Naive thymus-derived CD8-positive, alpha-beta T cell (primary cell): ENCODE measurements around the gene COA7. TPM values are rescaled to one million over a fixed set of nuclear protein-coding genes. Genes with fewer than 3 reads are reported as not detected.
A peak's percentile ranks its signal among the peaks of the same experiment; 100 is the strongest.

Experiments used
- ATAC-seq, 2 donors: fragments of 150-1000 bp; cut with Tn5 transposase in 1 of 2; sonication (Bioruptor Pico), chemical (Tn5 transposase) in 1 of 2; 1 replicate in 1 of 2; 2 replicates in 1 of 2; pipeline ENCODE4 v1.10.0; 2021; ENCODE audit warnings: mild to moderate bottlenecking in 2 of 2, moderate library complexity in 2 of 2
- POLR2A ChIA-PET: fragments of 350-600 bp; sonication (Branson Sonifier 250); formaldehyde crosslinking; loops from one replicate; lab custom pipeline; 2021; ENCODE audit warnings: antibody characterized with exemption; lab: Charles Lee
- DNase-seq, 10 donors: peaks; one replicate each; pipeline versions ENCODE4 v3.0.0 to v3.0.0-alpha.2; 2020 to 2022
- H3K27ac Mint-ChIP-seq, 10 donors: one replicate each; pipeline ENCODE4 v1.8.0; 2020 to 2022; ENCODE audit warnings: mild to moderate bottlenecking in 10 of 10, mixed read lengths in 10 of 10, moderate library complexity in 4 of 10, inconsistent platforms in 1 of 10
- H3K27me3 Mint-ChIP-seq, 5 donors: one replicate each; pipeline ENCODE4 v1.8.0; 2021 to 2022; ENCODE audit warnings: mixed read lengths in 5 of 5
- H3K36me3 Mint-ChIP-seq, 3 donors: one replicate each; pipeline ENCODE4 v1.8.0; 2020 to 2022; ENCODE audit warnings: mixed read lengths in 3 of 3, mild to moderate bottlenecking in 2 of 3, inconsistent platforms in 1 of 3
- H3K4me1 Mint-ChIP-seq, 4 donors: one replicate each; pipeline ENCODE4 v1.8.0; 2021 to 2022; ENCODE audit warnings: mixed read lengths in 4 of 4
- H3K4me3 Mint-ChIP-seq, 10 donors: one replicate each; pipeline ENCODE4 v1.8.0; 2020 to 2022; ENCODE audit warnings: mild to moderate bottlenecking in 10 of 10, mixed read lengths in 10 of 10, moderate library complexity in 6 of 10, inconsistent platforms in 1 of 10
- H3K9me3 Mint-ChIP-seq, 9 donors: one replicate each; pipeline ENCODE4 v1.8.0; 2020 to 2022; ENCODE audit warnings: mixed read lengths in 9 of 9, mild to moderate bottlenecking in 3 of 9, inconsistent platforms in 1 of 9, moderate library complexity in 1 of 9
- polyA plus RNA-seq, 3 donors: library from polyadenylated mRNA; unstranded; fragments of 300-500 nt; fragmentation: Illumina TruSeq; gene quantifications; one replicate each; pipeline ENCODE4 v1.2.3, GENCODE V29; 2021
- total RNA-seq, 8 experiments: library from RNA in 2 of 8; stranded (reverse) in 2 of 8; gene quantifications; one replicate each; pipeline ENCODE4 v1.2.3 and lab custom pipeline; 2021 to 2026

The COA7 gene
- total and polyA plus RNA-seq, 5 experiments from 2014 or later = 2.4 to 4.2 (median 3.1) TPM

GRCh38 chr1:52651904-52652303 lies 46.2 kb downstream of the COA7 start:
- ATAC-seq (no peak), DNase-seq (no peak)
- Mint-ChIP-seq H3K4me1 (peaks cover 15 to 46% (median 25%) of the 10 kb centered on the region in 4 donors), H3K4me3 (no peak overlapping the region), H3K9me3 (no peaks in the 10 kb centered on the region), H3K27ac (peak overlapping the region; percentile 6 to 83 (median 68)), H3K36me3 (peaks cover 6 to 79% (median 16%) of the 10 kb centered on the region in 3 donors), H3K27me3 (no peaks in the 10 kb centered on the region)
- POLR2A ChIA-PET = interaction anchor here (1.1 to 1.7 kb wide), 5 partner anchors 9 to 32 kb away, joined by 4 to 5 read pairs (median 4); partner anchors contain the start of gene SHISAL2A

GRCh38 chr1:52645261-52645660 lies 52.9 kb downstream of the COA7 start:
- Mint-ChIP-seq H3K4me1 (peaks cover 23 to 55% (median 43%) of the 10 kb centered on the region in 4 donors), H3K27ac (peak overlapping the region in 4 of 10 donors; percentile 38 to 79 (median 64)), H3K4me3 (no peak overlapping the region), H3K9me3 (peaks cover 0 to 4% (median 0%) of the 10 kb centered on the region in 9 donors), H3K36me3 (peaks cover 5 to 77% (median 16%) of the 10 kb centered on the region in 3 donors), H3K27me3 (no peaks in the 10 kb centered on the region)
- POLR2A ChIA-PET = interaction anchor here (0.7 to 1.0 kb wide), 2 partner anchors 41 to 108 kb away, joined by 3 to 5 read pairs; no protein-coding TSS in a partner anchor
- DNase-seq (no peak), ATAC-seq (no peak)

- POLR2A ChIA-PET = interaction anchor here (0.6 to 3.0 kb wide), 7 partner anchors 9 to 88 kb away, joined by 3 to 19 read pairs (median 4); partner anchors contain the start of genes SHISAL2A and TUT4
- Mint-ChIP-seq H3K27me3 (no peaks in the 10 kb centered on the region), H3K4me3 (peak overlapping the region in 8 of 10 donors; percentile 9 to 71 (median 56)), H3K36me3 (peaks cover 5 to 43% (median 21%) of the 10 kb centered on the region in 3 donors), H3K9me3 (peaks cover 0 to 4% (median 0%) of the 10 kb centered on the region in 9 donors), H3K4me1 (peaks cover 31 to 73% (median 70%) of the 10 kb centered on the region in 4 donors), H3K27ac (peak overlapping the region; percentile 71 to 94 (median 87))
- DNase-seq = no peak
- ATAC-seq = no peak
Measured at GRCh38 chr1:52641307-52641706, 56.8 kb downstream of the COA7 start.

- Mint-ChIP-seq H3K36me3 (peaks cover 5 to 38% (median 21%) of the 10 kb centered on the region in 3 donors), H3K4me1 (peaks cover 32 to 77% (median 73%) of the 10 kb centered on the region in 4 donors), H3K27me3 (no peaks in the 10 kb centered on the region), H3K4me3 (peak overlapping the region in 5 of 10 donors; percentile 15 to 54 (median 43)), H3K27ac (peak overlapping the region; percentile 71 to 94 (median 86)), H3K9me3 (peaks cover 0 to 4% (median 0%) of the 10 kb centered on the region in 9 donors)
- ATAC-seq (no peak), DNase-seq (no peak)
- POLR2A ChIA-PET = interaction anchor here (0.6 to 3.0 kb wide), 8 partner anchors 8 to 88 kb away, joined by 3 to 19 read pairs (median 3); partner anchors contain the start of genes SHISAL2A and TUT4
Measured at GRCh38 chr1:52640697-52641096, 57.5 kb downstream of the COA7 start.

- POLR2A ChIA-PET = interaction anchor here (0.6 to 2.9 kb wide), 13 partner anchors 9 to 214 kb away, joined by 3 to 17 read pairs (median 5); partner anchors contain the start of genes GPX7 and TUT4
- no peak for DNase-seq
- ATAC-seq = no peak
- H3K36me3 Mint-ChIP-seq = peaks cover 0 to 16% (median 13%) of the 10 kb centered on the region in 3 donors
- peaks cover 0 to 4% (median 0%) of the 10 kb centered on the region in 9 donors for H3K9me3 Mint-ChIP-seq
- no peaks in the 10 kb centered on the region for H3K27me3 Mint-ChIP-seq
- H3K27ac Mint-ChIP-seq = peak overlapping the region; percentile 99 to 100 (median 100)
- H3K4me3 Mint-ChIP-seq = peak overlapping the region; percentile 77 to 92 (median 86)
- peaks cover 42 to 89% (median 88%) of the 10 kb centered on the region in 4 donors for H3K4me1 Mint-ChIP-seq
Measured at GRCh38 chr1:52637946-52638345, 60.2 kb downstream of the COA7 start.

- peak; percentile 36 to 89 (median 80) for DNase-seq
- ATAC-seq = peak; percentile 66 to 71
- POLR2A ChIA-PET = interaction anchor here (0.6 to 5.7 kb wide), 11 partner anchors 8 to 213 kb away, joined by 3 to 33 read pairs (median 5); partner anchors contain the start of genes GPX7 and TUT4
- H3K36me3 Mint-ChIP-seq = peaks cover 0 to 12% (median 5%) of the 10 kb centered on the region in 3 donors
- H3K4me1 Mint-ChIP-seq = peaks cover 44 to 88% (median 85%) of the 10 kb centered on the region in 4 donors
- H3K27me3 Mint-ChIP-seq = no peaks in the 10 kb centered on the region
- H3K9me3 Mint-ChIP-seq = peaks cover 0 to 4% (median 0%) of the 10 kb centered on the region in 9 donors
- peak overlapping the region; percentile 99 to 100 (median 100) for H3K27ac Mint-ChIP-seq
- H3K4me3 Mint-ChIP-seq = peak overlapping the region; percentile 77 to 92 (median 86)
Measured at GRCh38 chr1:52636721-52637695, 61.1 kb downstream of the COA7 start.

- peaks cover 0 to 9% (median 0%) of the 10 kb centered on the region in 3 donors for H3K36me3 Mint-ChIP-seq
- POLR2A ChIA-PET = interaction anchor here (0.6 to 5.7 kb wide), 11 partner anchors 13 to 215 kb away, joined by 3 to 33 read pairs (median 3); partner anchors contain the start of genes GPX7 and TUT4
- no peaks in the 10 kb centered on the region for H3K27me3 Mint-ChIP-seq
- peak overlapping the region; percentile 94 to 99 (median 98) for H3K27ac Mint-ChIP-seq
- no peak for ATAC-seq
- H3K4me3 Mint-ChIP-seq = peak overlapping the region; percentile 62 to 96 (median 92)
- DNase-seq = peak in 1 of 10 donors; percentile 46
- no peaks in the 10 kb centered on the region for H3K9me3 Mint-ChIP-seq
- H3K4me1 Mint-ChIP-seq = peaks cover 39 to 87% (median 81%) of the 10 kb centered on the region in 4 donors
Measured at GRCh38 chr1:52635321-52636089, 62.6 kb downstream of the COA7 start.

Other genes with a start within 250 kb of the COA7 start
- 100 to 1,000 TPM; 171 to 178 TPM for gene TUT4, start 145.3 kb downstream of the COA7 start, total RNA-seq
- gene TUT4, start 145.3 kb downstream of the COA7 start, polyA plus RNA-seq = 10 to 100 TPM; 31.6 to 40.9 (median 32.7) TPM
- gene GPX7, start 96.0 kb downstream of the COA7 start, total RNA-seq = 10 to 100 TPM; 25.0 to 30.4 TPM
- gene GPX7, start 96.0 kb downstream of the COA7 start, polyA plus RNA-seq = 10 to 100 TPM; 30.2 to 34.5 (median 30.3) TPM
- 10 to 100 TPM; 83.4 to 89.0 TPM for gene SHISAL2A, start 65.2 kb downstream of the COA7 start, total RNA-seq
- gene SHISAL2A, start 65.2 kb downstream of the COA7 start, polyA plus RNA-seq = 10 to 100 TPM in 1 of 3 donors, 1 to 10 TPM in 2; 7.1 to 12.1 (median 7.9) TPM
- 10 to 100 TPM; 23.6 to 25.9 TPM for gene ZYG11B, start 28.1 kb upstream of the COA7 start, total RNA-seq
- gene ZYG11B, start 28.1 kb upstream of the COA7 start, polyA plus RNA-seq = 10 to 100 TPM; 12.3 to 14.9 (median 12.5) TPM
- not detected for gene ZYG11A, start 144.4 kb upstream of the COA7 start, total RNA-seq
- under 1 TPM in 1 of 3 donors, not detected in 2; 0.05 TPM for gene ZYG11A, start 144.4 kb upstream of the COA7 start, polyA plus RNA-seq
- 100 to 1,000 TPM; 162 to 172 TPM for gene ECHDC2, start 223.4 kb upstream of the COA7 start, total RNA-seq
- 10 to 100 TPM; 19.4 to 32.6 (median 23.9) TPM for gene ECHDC2, start 223.4 kb upstream of the COA7 start, polyA plus RNA-seq
- gene SCP2, start 228.9 kb upstream of the COA7 start, total RNA-seq = 10 to 100 TPM; 44.9 to 46.4 TPM
- 100 to 1,000 TPM; 117 to 167 (median 147) TPM for gene SCP2, start 228.9 kb upstream of the COA7 start, polyA plus RNA-seq